WERI-Rb-1 (cell line): ENCODE data around the gene SORCS2.

Source experiments
- DNase-seq: peaks from one replicate; pipeline ENCODE4 v3.0.0-alpha.2; 2020
- H3K27ac ChIP-seq: fragments of 250-450 bp; sonication (Bioruptor Pico); 2 replicates; pipeline ENCODE4 v1.5.1; 2020; ENCODE audit warnings: mild to moderate bottlenecking, moderate library complexity
- H3K27me3 ChIP-seq: fragments of 250-450 bp; sonication (Bioruptor Pico); 2 replicates; pipeline ENCODE4 v1.5.1; 2021; ENCODE audit warnings: mild to moderate bottlenecking, low read depth, moderate library complexity; ENCODE audit not compliant: insufficient read depth, severe bottlenecking
- H3K36me3 ChIP-seq: fragments of 250-450 bp; sonication (Bioruptor Pico); 2 replicates; pipeline ENCODE4 v1.5.1; 2020; ENCODE audit warnings: mild to moderate bottlenecking, moderate library complexity
- H3K4me3 ChIP-seq: 2 replicates; pipeline ENCODE4 v1.5.1; 2011; ENCODE audit warnings: low read depth, mild to moderate bottlenecking, control low read depth, low read length
- H3K9me3 ChIP-seq: fragments of 250-450 bp; sonication (Bioruptor Pico); 2 replicates; pipeline ENCODE4 v1.5.1; 2021; ENCODE audit warnings: mild to moderate bottlenecking, moderate library complexity; ENCODE audit not compliant: severe bottlenecking
- TF ChIP-seq, protein P1 (sequence below): IDR thresholded peaks from 2 replicates; pipeline ENCODE4 v1.5.1; 2011; ENCODE audit warnings: low read depth, mild to moderate bottlenecking, control low read depth, inconsistent platforms, low read length

The SORCS2 gene

DNA sequence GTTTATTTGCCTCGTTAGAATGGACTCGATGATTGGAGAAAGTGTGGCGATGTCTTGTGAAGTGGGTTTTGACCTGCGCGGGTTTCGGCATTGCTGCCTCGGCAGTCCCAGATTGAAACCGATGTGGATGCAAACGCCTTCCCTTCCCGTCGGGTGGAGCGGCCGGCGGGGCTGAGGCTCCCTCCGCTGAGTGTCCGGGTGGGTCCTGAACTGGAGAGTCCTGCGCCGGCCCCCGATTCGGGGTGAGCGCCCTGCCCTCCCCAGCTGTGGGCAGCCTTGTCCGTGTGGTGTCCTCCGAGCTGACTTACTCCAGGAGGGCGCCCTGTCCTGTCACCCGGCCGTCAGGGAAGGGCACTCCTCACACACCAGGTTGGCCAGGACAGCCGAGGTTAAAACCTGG, 317.7 kb downstream of the SORCS2 start:
- TF ChIP-seq, protein P1, sequence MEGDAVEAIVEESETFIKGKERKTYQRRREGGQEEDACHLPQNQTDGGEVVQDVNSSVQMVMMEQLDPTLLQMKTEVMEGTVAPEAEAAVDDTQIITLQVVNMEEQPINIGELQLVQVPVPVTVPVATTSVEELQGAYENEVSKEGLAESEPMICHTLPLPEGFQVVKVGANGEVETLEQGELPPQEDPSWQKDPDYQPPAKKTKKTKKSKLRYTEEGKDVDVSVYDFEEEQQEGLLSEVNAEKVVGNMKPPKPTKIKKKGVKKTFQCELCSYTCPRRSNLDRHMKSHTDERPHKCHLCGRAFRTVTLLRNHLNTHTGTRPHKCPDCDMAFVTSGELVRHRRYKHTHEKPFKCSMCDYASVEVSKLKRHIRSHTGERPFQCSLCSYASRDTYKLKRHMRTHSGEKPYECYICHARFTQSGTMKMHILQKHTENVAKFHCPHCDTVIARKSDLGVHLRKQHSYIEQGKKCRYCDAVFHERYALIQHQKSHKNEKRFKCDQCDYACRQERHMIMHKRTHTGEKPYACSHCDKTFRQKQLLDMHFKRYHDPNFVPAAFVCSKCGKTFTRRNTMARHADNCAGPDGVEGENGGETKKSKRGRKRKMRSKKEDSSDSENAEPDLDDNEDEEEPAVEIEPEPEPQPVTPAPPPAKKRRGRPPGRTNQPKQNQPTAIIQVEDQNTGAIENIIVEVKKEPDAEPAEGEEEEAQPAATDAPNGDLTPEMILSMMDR, result no peak
- H3K27ac ChIP-seq, result no peak overlapping the region
- no peak for DNase-seq
- no peaks in the 10 kb centered on the region for H3K27me3 ChIP-seq
- H3K36me3 ChIP-seq, result no peaks in the 10 kb centered on the region
- no peak overlapping the region for H3K4me3 ChIP-seq
- H3K9me3 ChIP-seq, result no peaks in the 10 kb centered on the region

GRCh38 chr4:7510538-7510937, 318.2 kb downstream of the SORCS2 start:
- H3K27me3 ChIP-seq, result no peaks in the 10 kb centered on the region
- TF ChIP-seq, protein P1, result no peak
- H3K36me3 ChIP-seq, result no peaks in the 10 kb centered on the region
- H3K27ac ChIP-seq, result no peak overlapping the region
- no peak for DNase-seq
- no peak overlapping the region for H3K4me3 ChIP-seq
- H3K9me3 ChIP-seq, result no peaks in the 10 kb centered on the region

DNA sequence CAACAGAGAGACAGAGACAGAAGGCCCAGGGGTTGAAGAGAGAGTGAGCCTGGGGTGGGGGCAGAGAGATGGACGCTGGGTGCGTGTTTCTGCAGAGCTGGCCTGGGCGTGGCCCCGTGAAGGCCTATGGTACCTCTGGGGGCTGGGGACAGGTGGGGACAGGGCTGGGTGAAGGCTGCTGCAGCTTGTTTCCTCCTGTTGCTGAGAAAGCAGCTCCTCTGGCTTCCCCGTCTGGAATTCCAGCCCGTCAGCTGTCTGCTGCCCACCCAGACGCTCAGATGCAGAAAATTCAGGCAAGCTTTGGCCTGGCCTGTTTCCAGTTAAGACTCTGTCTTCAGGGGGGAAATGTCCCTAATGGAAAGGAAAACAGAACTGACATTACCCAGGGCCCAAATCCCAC, 319.2 kb downstream of the SORCS2 start:
- TF ChIP-seq, protein P1, result no peak

DNA sequence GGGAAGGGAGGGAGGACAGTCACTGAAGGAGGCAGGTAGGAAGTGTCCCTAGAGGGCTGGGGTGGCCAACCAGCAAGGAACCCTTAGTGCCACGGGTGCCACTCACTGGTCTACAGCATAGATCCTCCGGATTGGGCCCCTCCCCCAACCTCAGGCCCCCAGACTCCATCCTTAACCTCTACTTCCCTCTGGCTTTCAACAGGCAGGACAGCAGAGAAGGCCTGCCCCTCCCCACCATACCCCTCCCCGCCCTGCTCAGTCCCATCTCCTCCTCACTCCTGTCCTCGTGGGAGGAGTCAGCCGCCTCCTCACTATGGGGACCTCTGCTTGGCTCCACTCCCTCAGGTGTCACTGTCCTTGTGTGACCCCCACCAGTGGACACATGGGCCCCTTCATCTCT, 320.1 kb downstream of the SORCS2 start:
- TF ChIP-seq, protein P1, result no peak

More for the DNA sequence above, 319.2 kb downstream of the SORCS2 start:
- H3K9me3 ChIP-seq, result no peaks in the 10 kb centered on the region
- H3K4me3 ChIP-seq, result no peak overlapping the region
- no peak for DNase-seq
- no peaks in the 10 kb centered on the region for H3K27me3 ChIP-seq
- H3K27ac ChIP-seq, result no peak overlapping the region
- no peaks in the 10 kb centered on the region for H3K36me3 ChIP-seq

GRCh38 chr4:7512946-7513345, 320.6 kb downstream of the SORCS2 start:
- Histone ChIP-seq H3K27ac (no peak overlapping the region), H3K36me3 (peaks cover 7% of the 10 kb centered on the region), H3K4me3 (no peak overlapping the region), H3K27me3 (no peaks in the 10 kb centered on the region), H3K9me3 (no peaks in the 10 kb centered on the region)
- no peak for DNase-seq
- TF ChIP-seq, protein P1, result no peak

More for the DNA sequence above, 320.1 kb downstream of the SORCS2 start:
- Histone ChIP-seq H3K9me3 (no peaks in the 10 kb centered on the region), H3K4me3 (no peak overlapping the region), H3K27ac (no peak overlapping the region), H3K27me3 (no peaks in the 10 kb centered on the region), H3K36me3 (peaks cover 4% of the 10 kb centered on the region)
- DNase-seq, result no peak

- TF ChIP-seq, protein P1, result no peak
- peaks cover 9% of the 10 kb centered on the region for H3K36me3 ChIP-seq
- H3K27me3 ChIP-seq, result no peaks in the 10 kb centered on the region
- no peak overlapping the region for H3K27ac ChIP-seq
- no peak for DNase-seq
- no peak overlapping the region for H3K4me3 ChIP-seq
- no peaks in the 10 kb centered on the region for H3K9me3 ChIP-seq
Measured at GRCh38 chr4:7513671-7514070, 321.3 kb downstream of the SORCS2 start.
